ENCODE results near the gene WDR72. TPM values are rescaled to one million over a fixed set of nuclear protein-coding genes. Genes with fewer than 3 reads are reported as not detected.
"Not testable (repeated sequence)": the region's sequence is repeated elsewhere in the genome, so short reads cannot be mapped to it uniquely, and the experiment has no call there.

The WDR72 gene
- total RNA-seq, 1 experiment from 2014 or later = 0.17 TPM

DNA sequence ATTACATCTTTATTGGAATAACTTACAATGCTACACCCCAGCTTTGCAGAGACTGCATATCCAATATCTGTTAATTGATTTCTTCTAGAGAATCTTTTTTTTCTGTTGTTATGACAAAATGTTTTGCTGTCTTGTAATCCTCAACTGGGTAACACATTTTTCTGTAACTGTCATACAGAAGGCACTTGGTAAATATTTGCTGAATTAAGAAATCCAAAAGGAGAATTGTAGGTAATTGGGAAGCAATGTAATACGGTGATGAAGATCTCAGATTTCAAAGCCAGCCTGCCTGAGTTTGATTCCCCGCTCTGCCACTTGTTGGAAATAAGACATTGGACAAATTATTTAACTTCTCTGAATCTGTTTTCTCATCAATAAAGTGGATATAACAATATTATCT lies 169.1 kb downstream of the WDR72 start:
- no peak for DNase-seq (ENCODE audit: low read depth)

GRCh38 chr15:53589520-53590057 lies 169.9 kb downstream of the WDR72 start:
- DNase-seq (ENCODE audit: low read depth) = no peak

DNA sequence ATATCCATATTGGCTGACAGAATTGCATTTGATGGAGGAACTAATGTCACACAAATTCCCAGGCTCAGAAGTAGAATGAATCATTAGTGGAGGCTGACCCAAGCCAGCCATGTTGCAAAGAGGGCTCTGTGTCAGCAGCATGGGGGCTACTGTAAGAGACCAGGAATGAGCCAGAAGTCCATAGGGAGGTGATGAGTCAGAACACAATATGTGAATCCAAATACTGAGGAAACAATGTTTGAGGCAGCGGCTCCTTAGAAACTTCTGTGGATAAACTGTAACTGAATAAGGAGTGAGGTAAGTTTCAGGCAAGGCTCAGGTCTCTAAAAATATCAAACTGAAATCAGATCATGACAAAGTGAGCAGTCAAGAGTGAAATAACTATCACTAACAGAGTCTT lies 170.7 kb downstream of the WDR72 start:
- no peak for DNase-seq (ENCODE audit: low read depth)

DNA sequence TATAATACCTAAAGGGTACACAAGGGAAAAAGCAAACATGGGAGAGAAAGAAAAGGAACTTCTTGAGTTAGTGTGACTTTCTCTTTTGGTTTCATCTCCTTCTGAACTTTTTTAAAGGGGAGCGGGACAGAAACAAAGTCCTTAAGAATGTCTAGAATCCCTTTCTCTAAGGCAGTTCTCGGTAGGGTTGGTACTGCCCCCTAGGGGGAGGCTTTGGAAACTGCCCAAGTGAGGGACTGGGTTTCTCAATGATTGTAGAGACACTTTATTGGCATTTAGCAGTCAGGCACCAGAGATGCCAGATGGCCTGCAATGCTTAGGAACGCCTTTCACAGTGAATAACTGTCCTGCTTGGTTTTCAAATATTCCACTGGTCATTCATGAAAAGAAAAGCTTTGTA lies 172.7 kb downstream of the WDR72 start:
- no peak for DNase-seq (ENCODE audit: low read depth)

DNA sequence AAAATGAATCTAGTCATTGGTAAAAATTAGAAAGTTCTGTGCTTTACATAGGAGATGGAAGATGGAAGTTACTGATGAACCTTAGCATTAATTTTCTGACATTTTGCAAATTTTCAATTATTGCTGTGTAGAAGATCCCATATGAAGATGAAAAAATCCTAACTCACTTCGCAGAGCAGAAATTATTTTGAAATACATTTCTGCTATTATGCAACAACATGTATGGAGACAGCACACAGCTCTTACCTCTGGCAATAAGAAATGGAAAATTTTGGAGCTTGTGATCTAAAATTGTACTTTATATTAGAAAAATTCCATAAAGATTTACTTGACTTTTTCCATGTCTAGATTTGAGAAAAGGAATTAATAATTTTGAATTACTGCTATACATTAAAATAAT lies 177.9 kb downstream of the WDR72 start:
- no peak for DNase-seq (ENCODE audit: low read depth)

DNA sequence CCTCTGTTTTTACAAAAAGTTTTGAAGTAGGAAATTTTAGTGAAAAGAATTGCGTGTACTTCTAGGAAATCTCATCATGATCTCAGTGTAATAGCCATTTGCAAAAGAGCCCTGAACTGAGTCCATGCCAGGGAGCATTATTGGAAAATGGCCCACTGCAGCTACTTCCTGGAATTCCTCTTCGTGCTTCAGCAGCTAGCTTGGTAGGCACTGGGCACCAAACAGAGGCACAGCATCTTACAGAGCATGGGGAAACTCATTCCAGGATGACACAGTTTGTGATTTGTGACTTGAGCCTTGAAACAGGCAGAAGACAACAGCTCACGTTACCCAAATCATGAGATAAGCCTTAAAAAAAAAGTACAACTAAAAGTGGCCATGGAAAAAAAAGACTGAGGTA lies 179.1 kb downstream of the WDR72 start:
- no peak for DNase-seq (ENCODE audit: low read depth)

GRCh38 chr15:53576841-53577240 lies 182.6 kb downstream of the WDR72 start:
- DNase-seq (ENCODE audit: low read depth) = no peak

DNA sequence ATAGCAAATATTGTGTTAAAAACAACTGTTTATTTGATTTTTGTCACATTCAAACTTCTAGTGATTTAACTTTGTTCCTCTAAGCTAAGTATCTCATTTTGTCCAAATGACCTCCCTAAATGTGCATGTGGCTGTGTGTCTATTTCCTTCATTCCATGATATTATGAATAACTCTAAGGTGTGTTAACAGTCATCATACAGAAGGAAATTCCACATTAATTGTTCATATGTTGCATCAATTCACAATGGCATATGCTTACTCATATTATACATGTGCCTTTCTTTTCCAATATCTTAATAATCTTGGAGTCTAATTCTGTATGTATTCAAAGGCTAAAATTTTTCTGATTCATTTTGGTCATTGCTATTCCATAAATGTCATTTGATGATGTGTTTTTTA lies 186.4 kb downstream of the WDR72 start:
- DNase-seq (ENCODE audit: low read depth) = no peak

DNA sequence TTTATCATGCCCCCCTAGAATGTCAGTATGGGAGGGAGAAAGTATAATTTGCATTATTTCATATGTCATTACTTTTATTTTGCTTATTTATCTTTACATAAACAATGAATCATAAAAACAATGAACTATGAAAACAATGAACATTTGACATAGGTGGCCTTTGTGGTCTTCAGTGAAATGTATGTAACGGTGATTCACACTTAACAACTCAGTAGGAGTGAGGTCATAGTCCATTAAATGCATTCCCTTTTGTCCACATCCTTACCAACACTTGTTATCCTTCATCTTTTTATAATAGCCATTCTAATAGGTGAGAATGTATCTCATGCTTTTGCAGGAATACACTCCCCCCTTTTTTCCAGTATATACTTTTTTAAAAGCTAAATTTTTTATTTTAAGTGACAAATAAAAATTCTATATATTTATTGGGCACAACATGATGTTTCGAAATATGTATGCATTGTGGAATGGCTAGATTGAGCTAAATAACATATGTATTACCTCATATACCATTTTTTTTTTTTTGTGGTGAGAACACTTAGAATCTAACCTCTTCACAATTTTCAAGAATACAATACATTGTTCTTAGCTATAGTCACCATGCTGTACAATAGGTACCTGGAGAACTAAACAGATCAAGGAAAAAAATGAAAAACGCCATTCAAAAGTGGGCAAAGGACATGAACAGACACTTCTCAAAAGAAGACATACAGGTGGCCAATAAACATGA lies 189.5 kb downstream of the WDR72 start:
- no peak for DNase-seq (ENCODE audit: low read depth)

GRCh38 chr15:53566912-53567311 lies 192.6 kb downstream of the WDR72 start:
- DNase-seq (ENCODE audit: low read depth) = no peak

GRCh38 chr15:53565721-53566120 lies 193.7 kb downstream of the WDR72 start:
- DNase-seq (ENCODE audit: low read depth) = no peak

DNA sequence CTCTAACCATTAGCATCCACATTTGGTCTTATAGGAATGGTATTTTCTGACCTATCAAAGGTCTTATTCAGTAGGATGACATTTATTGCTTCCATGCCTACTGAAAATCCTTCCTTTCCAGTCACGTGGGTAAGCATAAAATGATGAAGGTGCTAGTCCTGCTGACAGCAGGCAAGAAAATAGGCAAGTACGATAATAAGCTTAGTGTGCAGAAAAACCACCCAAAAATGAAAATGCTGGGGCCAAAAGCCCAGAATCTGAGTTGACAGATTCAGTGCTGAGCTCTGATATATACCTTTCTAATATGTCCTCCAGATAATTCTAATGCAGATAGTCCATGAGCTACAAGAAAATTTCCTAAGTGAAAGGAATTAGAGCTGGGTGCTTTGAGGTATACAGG lies 194.8 kb downstream of the WDR72 start:
- no peak for DNase-seq (ENCODE audit: low read depth)

DNA sequence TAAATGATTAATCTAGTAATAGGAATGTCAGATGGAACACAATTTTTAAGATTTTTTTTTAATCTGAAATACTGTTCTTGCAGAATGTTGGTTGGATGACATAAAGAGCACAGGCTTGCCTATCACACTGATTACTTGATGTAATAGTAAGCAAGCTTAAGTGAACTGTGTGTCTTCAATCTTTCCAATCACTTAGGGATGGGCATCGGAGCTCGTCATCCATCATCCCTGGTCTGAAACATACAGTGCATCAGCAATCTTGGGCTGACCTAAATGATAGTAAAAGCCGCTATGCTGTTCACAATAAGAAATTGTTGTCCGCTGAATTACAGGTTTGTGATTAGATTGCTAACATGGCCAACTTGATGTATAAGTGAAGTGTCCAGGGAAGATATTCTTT lies 195.8 kb downstream of the WDR72 start:
- DNase-seq (ENCODE audit: low read depth) = no peak

- DNase-seq (ENCODE audit: low read depth) = no peak
Observed at GRCh38 chr15:53559364-53560277, 199.8 kb downstream of the WDR72 start.

DNA sequence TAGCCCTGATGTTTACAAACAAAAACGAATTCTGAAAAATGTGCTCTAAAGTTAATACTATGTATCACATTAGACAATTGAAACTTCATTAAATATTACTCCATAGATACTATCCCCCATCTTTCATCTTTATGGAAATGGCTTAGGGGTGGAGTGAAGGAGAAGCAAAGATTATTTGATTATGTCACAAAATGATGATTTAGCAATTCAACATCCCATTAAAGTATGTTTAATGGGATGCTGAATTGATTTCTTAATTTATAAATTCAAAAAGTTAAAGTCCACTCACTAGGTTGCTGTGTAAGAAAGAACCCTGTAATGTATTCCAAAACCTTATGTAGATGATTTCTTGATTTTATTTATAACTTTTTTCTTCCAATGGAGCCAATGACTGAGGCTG lies 201.1 kb downstream of the WDR72 start:
- DNase-seq (ENCODE audit: low read depth) = no peak

GRCh38 chr15:53555226-53555625 lies 204.2 kb downstream of the WDR72 start:
- no peak for DNase-seq (ENCODE audit: low read depth)

DNA sequence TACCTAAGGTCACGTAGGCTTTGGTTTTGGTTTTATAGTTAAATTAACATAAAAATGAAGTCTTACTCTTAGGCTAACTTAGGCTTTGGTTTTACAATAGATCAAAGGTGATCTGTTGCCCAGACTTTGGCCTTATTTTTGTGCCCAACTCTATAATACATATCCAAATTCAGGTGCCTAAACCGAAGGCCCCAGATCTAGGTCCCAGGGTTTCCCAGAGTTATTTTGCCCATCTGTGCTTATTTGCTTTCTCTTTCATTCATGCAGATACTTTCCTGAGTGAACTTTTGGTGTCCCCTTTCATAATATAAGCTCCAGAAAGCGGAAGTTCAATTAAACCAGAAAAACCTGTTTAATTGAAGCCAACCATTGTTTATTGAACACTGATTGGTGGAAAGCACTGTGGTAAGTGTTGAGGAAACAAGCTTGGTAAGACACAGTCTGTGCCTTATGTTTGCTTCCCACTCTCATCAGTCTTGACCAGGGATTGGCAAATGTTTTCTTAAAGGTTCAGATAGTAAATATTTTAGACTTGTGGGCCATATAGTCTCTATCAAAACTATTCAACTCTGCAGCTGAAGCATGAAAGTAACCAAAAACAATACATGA lies 209.7 kb downstream of the WDR72 start:
- no peak for DNase-seq (ENCODE audit: low read depth)

DNA sequence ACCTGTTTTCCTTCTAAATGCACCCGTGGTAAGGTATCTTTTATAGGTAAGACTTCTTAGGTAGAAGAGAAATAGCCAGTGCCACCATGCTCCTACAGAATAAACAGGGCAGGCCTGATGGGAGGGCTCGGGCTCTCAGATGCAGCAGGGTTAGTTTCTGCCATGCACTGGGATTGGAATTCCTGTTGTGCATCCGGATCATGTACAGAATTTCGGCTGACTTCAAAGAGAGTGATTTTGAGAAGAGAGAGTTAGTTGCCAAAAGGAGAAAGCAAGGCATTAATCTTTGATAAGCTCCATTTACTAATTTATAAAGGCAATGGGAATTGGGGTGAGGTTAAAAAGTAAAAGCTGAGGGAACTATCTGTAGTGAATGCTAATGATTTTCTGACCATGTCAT lies 211.2 kb downstream of the WDR72 start:
- DNase-seq (ENCODE audit: low read depth) = no peak

DNA sequence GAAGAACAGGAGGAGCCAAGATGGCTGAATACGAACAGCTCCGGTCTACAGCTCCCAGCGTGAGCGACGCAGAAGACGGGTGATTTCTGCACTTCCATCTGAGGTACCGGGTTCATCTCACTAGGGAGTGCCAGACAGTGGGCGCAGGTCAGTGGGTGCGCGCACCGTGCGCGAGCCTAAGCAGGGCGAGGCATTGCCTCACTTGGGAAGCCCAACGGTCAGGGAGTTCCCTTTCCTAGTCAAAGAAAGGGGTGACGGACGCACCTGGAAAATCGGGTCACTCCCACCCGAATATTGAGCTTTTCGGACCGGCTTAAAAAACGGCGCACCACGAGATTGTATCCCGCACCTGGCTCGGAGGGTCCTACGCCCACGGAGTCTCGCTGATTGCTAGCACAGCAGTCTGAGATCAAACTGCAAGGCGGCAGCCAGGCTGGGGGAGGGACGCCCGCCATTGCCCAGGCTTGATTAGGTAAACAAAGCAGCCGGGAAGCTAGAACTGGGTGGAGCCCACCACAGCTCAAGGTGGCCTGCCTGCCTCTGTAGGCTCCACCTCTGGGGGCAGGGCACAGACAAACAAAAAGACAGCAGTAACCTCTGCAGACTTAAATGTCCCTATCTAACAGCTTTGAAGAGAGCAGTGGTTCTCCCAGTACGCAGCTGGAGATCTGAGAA lies 218.7 kb downstream of the WDR72 start:
- not testable (repeated sequence) for DNase-seq (ENCODE audit: low read depth)

DNA sequence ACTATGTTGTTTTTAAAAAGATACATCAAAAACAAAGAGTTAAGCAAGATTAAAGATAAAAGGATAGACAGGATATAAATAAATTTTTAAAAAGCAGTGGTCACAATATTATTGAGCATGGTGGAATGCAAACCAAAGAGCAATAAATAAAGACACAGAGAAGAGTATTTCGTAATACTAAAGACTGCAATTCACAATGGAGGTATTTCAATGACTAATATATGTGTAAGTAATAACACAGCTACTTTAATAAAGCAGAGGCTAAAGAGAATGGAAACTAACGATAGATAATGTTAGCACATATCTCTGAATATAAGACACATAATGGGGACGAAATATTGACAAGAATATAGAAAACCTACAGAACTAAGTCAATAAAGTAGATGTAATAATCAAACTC lies 219.6 kb downstream of the WDR72 start:
- DNase-seq (ENCODE audit: low read depth) = no peak

- no peak for DNase-seq (ENCODE audit: low read depth)
Observed at GRCh38 chr15:53536479-53537120, 222.9 kb downstream of the WDR72 start.

Measured in Daoy (cell line).